Neural progenitor cell (in vitro differentiated cells): ENCODE results near the gene CYTH1. TPM values are rescaled to one million over a fixed set of nuclear protein-coding genes. Genes with fewer than 3 reads are reported as not detected.

ENCODE experiments used
- DNase-seq: peaks from one replicate; pipeline ENCODE4 v3.0.0-alpha.2; 2016; ENCODE audit warnings: low spot score
- H2AFZ ChIP-seq: fragments of 200-600 bp; sonication (generic); replicated peaks from 2 replicates; pipeline ENCODE4 v1.6.1; 2016; ENCODE audit warnings: antibody characterized with exemption
- H3F3A ChIP-seq: fragments of 200-600 bp; sonication (generic); 2 replicates; pipeline ENCODE4 v1.6.1; 2016; ENCODE audit warnings: antibody characterized with exemption, low read depth
- H3K27ac ChIP-seq: fragments of 200-600 bp; sonication (generic); 2 replicates; pipeline ENCODE4 v1.5.1; 2016; ENCODE audit warnings: mild to moderate bottlenecking
- H3K27me3 ChIP-seq: fragments of 200-600 bp; sonication (generic); 2 replicates; pipeline ENCODE4 v1.6.1; 2016; ENCODE audit warnings: mild to moderate bottlenecking, moderate library complexity
- H3K36me3 ChIP-seq: fragments of 200-600 bp; sonication (generic); 2 replicates; pipeline ENCODE4 v1.5.1; 2016
- H3K4me1 ChIP-seq: fragments of 200-600 bp; sonication (generic); 2 replicates; pipeline ENCODE4 v1.6.1; 2016; ENCODE audit warnings: mixed run types
- H3K4me2 ChIP-seq: fragments of 200-600 bp; sonication (generic); 2 replicates; pipeline ENCODE4 v1.6.1; 2016
- H3K4me3 ChIP-seq: fragments of 200-600 bp; sonication (generic); 2 replicates; pipeline ENCODE4 v1.5.1; 2016
- H3K79me2 ChIP-seq: fragments of 200-600 bp; sonication (generic); 2 replicates; pipeline ENCODE4 v1.6.1; 2016; ENCODE audit warnings: low read depth
- H3K9ac ChIP-seq: fragments of 200-600 bp; sonication (generic); 2 replicates; pipeline ENCODE4 v1.6.1; 2016
- H3K9me3 ChIP-seq: fragments of 200-600 bp; sonication (generic); 2 replicates; pipeline ENCODE4 v1.5.1; 2016; ENCODE audit warnings: low read depth
- H4K20me1 ChIP-seq: fragments of 200-600 bp; sonication (generic); 2 replicates; pipeline ENCODE4 v1.6.1; 2016; ENCODE audit warnings: low read depth
- H3K27ac Mint-ChIP-seq: 3 replicates; pipeline ENCODE4 v1.8.0; 2021; ENCODE audit warnings: mixed read lengths
- H3K27me3 Mint-ChIP-seq: 2 replicates; pipeline ENCODE4 v1.8.0; 2022; ENCODE audit warnings: low read depth, mild to moderate bottlenecking, inconsistent platforms, moderate library complexity, mixed read lengths; ENCODE audit not compliant: insufficient read depth
- H3K36me3 Mint-ChIP-seq: 3 replicates; pipeline ENCODE4 v1.8.0; 2021; ENCODE audit warnings: mixed read lengths
- H3K4me1 Mint-ChIP-seq: 3 replicates; pipeline ENCODE4 v1.8.0; 2021; ENCODE audit warnings: mixed read lengths
- H3K4me3 Mint-ChIP-seq: 3 replicates; pipeline ENCODE4 v1.8.0; 2021; ENCODE audit warnings: mild to moderate bottlenecking, moderate library complexity, mixed read lengths
- H3K9me3 Mint-ChIP-seq: 3 replicates; pipeline ENCODE4 v1.8.0; 2020; ENCODE audit warnings: mixed read lengths
- CTCF ChIP-seq: fragments of 200-600 bp; sonication (generic); IDR thresholded peaks from 2 replicates; pipeline ENCODE4 v1.5.1; 2017; ENCODE audit warnings: antibody characterized with exemption, mild to moderate bottlenecking
- EZH2 ChIP-seq: fragments of 200-600 bp; sonication (generic); IDR thresholded peaks from 2 replicates; pipeline ENCODE4 v1.6.1; 2017; ENCODE audit warnings: antibody characterized with exemption, mild to moderate bottlenecking, moderate library complexity
- EZH2phosphoT487 ChIP-seq: fragments of 200-600 bp; sonication (generic); IDR thresholded peaks from 2 replicates; pipeline ENCODE4 v1.6.1; 2017; ENCODE audit warnings: antibody characterized with exemption
- total RNA-seq: library from RNA; depleted of rRNA; stranded (reverse); fragments of >200 nt; gene quantifications from 2 replicates; pipeline ENCODE4 v1.2.3, GENCODE V29; 2015; ENCODE audit warnings: low replicate concordance

Gene CYTH1
- total RNA-seq, 1 donor from 2014 or later: 14.8 TPM

- Mint-ChIP-seq H3K4me3 (no peak overlapping the region), H3K36me3 (peaks cover 1% of the 10 kb centered on the region), H3K27ac (no peak overlapping the region), H3K27me3 (no peaks in the 10 kb centered on the region), H3K4me1 (no peaks in the 10 kb centered on the region), H3K9me3 (no peaks in the 10 kb centered on the region)
- Histone ChIP-seq H3K9ac (no peak overlapping the region), H3F3A (no peaks in the 10 kb centered on the region), H3K4me2 (no peak overlapping the region), H3K4me1 (no peaks in the 10 kb centered on the region), H3K27me3 (peaks cover 3% of the 10 kb centered on the region), H4K20me1 (peaks cover 19% of the 10 kb centered on the region), H3K9me3 (no peaks in the 10 kb centered on the region), H3K4me3 (no peak overlapping the region), H3K79me2 (peaks cover 6% of the 10 kb centered on the region), H3K36me3 (no peaks in the 10 kb centered on the region), H3K27ac (no peak overlapping the region), H2AFZ (no peak overlapping the region)
- no peak for DNase-seq
- no peak for TF ChIP-seq EZH2phosphoT487
- TF ChIP-seq EZH2: no peak
These were observed 10.2 kb downstream of the CYTH1 start for GRCh38 chr17:78771758-78772382.

GRCh38 chr17:78769196-78769773 is 12.8 kb downstream of the CYTH1 start:
- no peak for TF ChIP-seq EZH2phosphoT487
- peak; percentile 18 for TF ChIP-seq CTCF
- H3K9ac ChIP-seq: no peak overlapping the region
- no peak for DNase-seq
- H2AFZ ChIP-seq: no peak overlapping the region
- H3K4me3 ChIP-seq: no peak overlapping the region
- H3K4me2 ChIP-seq: no peak overlapping the region
- Mint-ChIP-seq H3K9me3 (no peaks in the 10 kb centered on the region), H3K4me3 (no peak overlapping the region), H3K27me3 (no peaks in the 10 kb centered on the region), H3K4me1 (peaks cover 6% of the 10 kb centered on the region), H3K27ac (no peak overlapping the region), H3K36me3 (peaks cover 1% of the 10 kb centered on the region)
- H3K79me2 ChIP-seq: peaks cover 7% of the 10 kb centered on the region
- peaks cover 17% of the 10 kb centered on the region for H4K20me1 ChIP-seq
- no peak overlapping the region for H3K27ac ChIP-seq
- no peaks in the 10 kb centered on the region for H3K36me3 ChIP-seq
- peaks cover 12% of the 10 kb centered on the region for H3K4me1 ChIP-seq
- H3K9me3 ChIP-seq: no peaks in the 10 kb centered on the region
- H3K27me3 ChIP-seq: no peaks in the 10 kb centered on the region
- H3F3A ChIP-seq: no peaks in the 10 kb centered on the region

GRCh38 chr17:78767806-78768205 is 14.3 kb downstream of the CYTH1 start:
- Mint-ChIP-seq H3K36me3 (peaks cover 3% of the 10 kb centered on the region), H3K4me1 (peaks cover 7% of the 10 kb centered on the region), H3K4me3 (no peak overlapping the region), H3K27me3 (no peaks in the 10 kb centered on the region), H3K9me3 (peaks cover 2% of the 10 kb centered on the region), H3K27ac (no peak overlapping the region)
- Histone ChIP-seq H3F3A (no peaks in the 10 kb centered on the region), H3K4me2 (no peak overlapping the region), H3K79me2 (peaks cover 7% of the 10 kb centered on the region), H2AFZ (no peak overlapping the region), H3K9ac (no peak overlapping the region), H3K4me1 (peaks cover 12% of the 10 kb centered on the region), H4K20me1 (peaks cover 11% of the 10 kb centered on the region), H3K9me3 (no peaks in the 10 kb centered on the region), H3K36me3 (no peaks in the 10 kb centered on the region), H3K4me3 (no peak overlapping the region), H3K27me3 (no peaks in the 10 kb centered on the region), H3K27ac (no peak overlapping the region)
- no peak for DNase-seq
- TF ChIP-seq EZH2phosphoT487 (no peak), CTCF (no peak), EZH2 (no peak)

- no peak for DNase-seq
- Histone ChIP-seq H3F3A (no peaks in the 10 kb centered on the region), H3K4me2 (no peak overlapping the region), H3K27me3 (no peaks in the 10 kb centered on the region), H3K79me2 (peaks cover 7% of the 10 kb centered on the region), H3K27ac (no peak overlapping the region), H4K20me1 (peaks cover 11% of the 10 kb centered on the region), H3K36me3 (no peaks in the 10 kb centered on the region), H3K4me3 (no peak overlapping the region), H2AFZ (no peak overlapping the region), H3K9ac (no peak overlapping the region), H3K4me1 (peaks cover 12% of the 10 kb centered on the region), H3K9me3 (no peaks in the 10 kb centered on the region)
- H3K4me3 Mint-ChIP-seq: no peak overlapping the region
- H3K4me1 Mint-ChIP-seq: peaks cover 7% of the 10 kb centered on the region
- H3K27me3 Mint-ChIP-seq: no peaks in the 10 kb centered on the region
- H3K9me3 Mint-ChIP-seq: peaks cover 2% of the 10 kb centered on the region
- peaks cover 2% of the 10 kb centered on the region for H3K36me3 Mint-ChIP-seq
- H3K27ac Mint-ChIP-seq: no peak overlapping the region
- TF ChIP-seq EZH2 (no peak), CTCF (no peak), EZH2phosphoT487 (no peak)
These were observed 15.3 kb downstream of the CYTH1 start for GRCh38 chr17:78766743-78767294.
